ENCODE results near the gene GRM7.

Gene GRM7

GRCh38 chr3:7397097-7397496, 536.2 kb downstream of the GRM7 start:
- DNase-seq (ENCODE audit: low read depth in 2 of 2): no peak

- no peak for DNase-seq (ENCODE audit: low read depth in 2 of 2)
Measured at GRCh38 chr3:7400360-7400759, 539.4 kb downstream of the GRM7 start.

- DNase-seq (ENCODE audit: low read depth in 2 of 2): no peak
Measured at GRCh38 chr3:7401418-7401817, 540.5 kb downstream of the GRM7 start.

- DNase-seq (ENCODE audit: low read depth in 2 of 2): no peak
Measured at GRCh38 chr3:7407107-7407506, 546.2 kb downstream of the GRM7 start.

- no peak for DNase-seq (ENCODE audit: low read depth in 2 of 2)
Measured at GRCh38 chr3:7410782-7411181, 549.9 kb downstream of the GRM7 start.

GRCh38 chr3:7421065-7421464, 560.1 kb downstream of the GRM7 start:
- no peak for DNase-seq (ENCODE audit: low read depth in 2 of 2)

- no peak for DNase-seq (ENCODE audit: low read depth in 2 of 2)
Measured at GRCh38 chr3:7423036-7423435, 562.1 kb downstream of the GRM7 start.

GRCh38 chr3:7423995-7424394, 563.1 kb downstream of the GRM7 start:
- DNase-seq (ENCODE audit: low read depth in 2 of 2): no peak

GRCh38 chr3:7428206-7428718, 567.3 kb downstream of the GRM7 start:
- no peak for DNase-seq (ENCODE audit: low read depth in 2 of 2)

GRCh38 chr3:7432610-7433009, 571.7 kb downstream of the GRM7 start:
- no peak for DNase-seq (ENCODE audit: low read depth in 2 of 2)

- no peak for DNase-seq (ENCODE audit: low read depth in 2 of 2)
Measured at GRCh38 chr3:7433073-7433472, 572.2 kb downstream of the GRM7 start.

GRCh38 chr3:7436542-7436941, 575.6 kb downstream of the GRM7 start:
- no peak for DNase-seq (ENCODE audit: low read depth in 2 of 2)

GRCh38 chr3:7437231-7437630, 576.3 kb downstream of the GRM7 start:
- no peak for DNase-seq (ENCODE audit: low read depth in 2 of 2)

- DNase-seq (ENCODE audit: low read depth in 2 of 2): no peak
Measured at GRCh38 chr3:7439101-7439680, 578.3 kb downstream of the GRM7 start.

GRCh38 chr3:7444886-7445285, 584.0 kb downstream of the GRM7 start:
- no peak for DNase-seq (ENCODE audit: low read depth in 2 of 2)

GRCh38 chr3:7445331-7445730, 584.4 kb downstream of the GRM7 start:
- DNase-seq (ENCODE audit: low read depth in 2 of 2): no peak

- no peak for DNase-seq (ENCODE audit: low read depth in 2 of 2)
Measured at GRCh38 chr3:7447197-7447769, 586.4 kb downstream of the GRM7 start.

- no peak for DNase-seq (ENCODE audit: low read depth in 2 of 2)
Measured at GRCh38 chr3:7456386-7456785, 595.5 kb downstream of the GRM7 start.

- no peak for DNase-seq (ENCODE audit: low read depth in 2 of 2)
Measured at GRCh38 chr3:7461202-7461825, 600.4 kb downstream of the GRM7 start.

- DNase-seq (ENCODE audit: low read depth in 2 of 2): no peak
Measured at GRCh38 chr3:7469866-7470265, 609.0 kb downstream of the GRM7 start.

- no peak for DNase-seq (ENCODE audit: low read depth in 2 of 2)
Measured at GRCh38 chr3:7484636-7485035, 623.7 kb downstream of the GRM7 start.

- DNase-seq (ENCODE audit: low read depth in 2 of 2): no peak
Measured at GRCh38 chr3:7487763-7488162, 626.8 kb downstream of the GRM7 start.

GRCh38 chr3:7489417-7489816, 628.5 kb downstream of the GRM7 start:
- no peak for DNase-seq (ENCODE audit: low read depth in 2 of 2)
